C4-2B (cell line): ENCODE measurements around the gene PPP1R12B.
"Not testable (repeated sequence)": the region's sequence is repeated elsewhere in the genome, so short reads cannot be mapped to it uniquely, and the experiment has no call there.

Experiments
- H3K27ac ChIP-seq: fragments of 450-650 bp; 2 replicates; pipeline ENCODE4 v1.5.1; 2017
- ZFX ChIP-seq: fragments of 450-650 bp; IDR thresholded peaks from 2 replicates; pipeline ENCODE4 v1.6.1; 2017
- TF ChIP-seq, protein P1 (sequence below): fragments of 450-650 bp; conservative IDR thresholded peaks from 2 replicates; pipeline ENCODE4 v1.5.1; 2017; ENCODE audit warnings: mild to moderate bottlenecking

PPP1R12B gene

DNA sequence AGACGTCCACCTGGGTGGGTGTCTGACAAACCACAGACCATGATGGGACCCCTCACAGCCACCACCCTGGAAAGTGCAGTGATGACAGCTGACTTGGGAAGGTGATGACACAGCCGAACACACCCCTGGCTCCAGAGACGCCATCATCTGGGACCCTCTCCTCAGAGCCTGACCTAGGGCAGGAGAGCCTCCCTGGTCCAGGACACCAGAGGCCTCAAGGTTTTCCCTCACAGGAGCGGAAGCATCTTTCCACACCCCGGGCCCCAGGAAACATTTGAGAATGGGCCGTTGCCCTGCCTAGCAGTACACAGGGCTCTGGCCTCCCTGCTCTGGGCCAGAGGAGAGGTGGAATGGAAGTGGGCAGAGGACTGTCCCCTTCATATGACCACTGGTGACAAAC lies 282.0 kb downstream of the PPP1R12B start:
- H3K27ac ChIP-seq: no peak overlapping the region
- TF ChIP-seq, protein P1, sequence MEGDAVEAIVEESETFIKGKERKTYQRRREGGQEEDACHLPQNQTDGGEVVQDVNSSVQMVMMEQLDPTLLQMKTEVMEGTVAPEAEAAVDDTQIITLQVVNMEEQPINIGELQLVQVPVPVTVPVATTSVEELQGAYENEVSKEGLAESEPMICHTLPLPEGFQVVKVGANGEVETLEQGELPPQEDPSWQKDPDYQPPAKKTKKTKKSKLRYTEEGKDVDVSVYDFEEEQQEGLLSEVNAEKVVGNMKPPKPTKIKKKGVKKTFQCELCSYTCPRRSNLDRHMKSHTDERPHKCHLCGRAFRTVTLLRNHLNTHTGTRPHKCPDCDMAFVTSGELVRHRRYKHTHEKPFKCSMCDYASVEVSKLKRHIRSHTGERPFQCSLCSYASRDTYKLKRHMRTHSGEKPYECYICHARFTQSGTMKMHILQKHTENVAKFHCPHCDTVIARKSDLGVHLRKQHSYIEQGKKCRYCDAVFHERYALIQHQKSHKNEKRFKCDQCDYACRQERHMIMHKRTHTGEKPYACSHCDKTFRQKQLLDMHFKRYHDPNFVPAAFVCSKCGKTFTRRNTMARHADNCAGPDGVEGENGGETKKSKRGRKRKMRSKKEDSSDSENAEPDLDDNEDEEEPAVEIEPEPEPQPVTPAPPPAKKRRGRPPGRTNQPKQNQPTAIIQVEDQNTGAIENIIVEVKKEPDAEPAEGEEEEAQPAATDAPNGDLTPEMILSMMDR: no peak
- no peak for TF ChIP-seq ZFX

DNA sequence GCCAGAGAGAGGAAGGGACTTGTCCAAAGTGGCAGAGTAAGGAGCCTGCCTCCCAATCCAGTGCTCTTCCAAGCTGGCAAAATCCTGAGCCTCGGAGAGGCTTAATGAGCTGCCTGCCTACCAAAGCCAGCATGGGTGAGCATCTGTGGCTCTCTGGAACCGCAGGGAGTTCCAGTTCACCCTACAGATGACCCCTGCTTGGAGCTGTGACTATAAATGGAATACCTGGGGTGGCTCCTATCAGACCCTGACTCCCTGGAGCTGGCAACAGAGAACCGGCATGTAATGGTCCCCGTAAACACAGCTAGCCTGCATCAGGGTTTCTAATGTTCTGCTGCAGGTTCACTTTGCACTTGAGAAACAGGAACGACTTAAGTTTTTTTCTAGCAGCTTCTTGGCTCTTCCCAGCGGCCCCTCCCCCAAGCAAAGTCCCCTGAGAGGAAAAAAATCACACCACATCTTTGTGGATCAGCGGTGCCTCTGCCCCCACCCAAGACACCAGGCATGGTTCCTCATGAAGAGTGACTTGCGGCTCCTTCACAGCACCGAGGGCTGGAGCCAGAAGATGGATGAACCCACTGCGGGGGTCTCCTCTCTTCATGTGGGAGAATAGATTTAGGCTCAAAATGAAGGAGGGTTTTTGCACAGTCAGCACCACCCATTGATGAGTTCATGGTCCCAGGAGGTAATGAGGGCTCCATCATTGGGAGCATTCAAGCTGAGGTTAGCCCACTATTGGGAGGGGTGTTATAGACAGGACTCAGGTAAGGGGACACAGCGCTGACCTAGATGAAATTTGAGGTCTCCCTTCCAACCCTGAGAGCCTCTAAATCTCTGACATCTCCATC lies 282.8 kb downstream of the PPP1R12B start:
- H3K27ac ChIP-seq: no peak overlapping the region
- TF ChIP-seq, protein P1: no peak
- no peak for TF ChIP-seq ZFX

DNA sequence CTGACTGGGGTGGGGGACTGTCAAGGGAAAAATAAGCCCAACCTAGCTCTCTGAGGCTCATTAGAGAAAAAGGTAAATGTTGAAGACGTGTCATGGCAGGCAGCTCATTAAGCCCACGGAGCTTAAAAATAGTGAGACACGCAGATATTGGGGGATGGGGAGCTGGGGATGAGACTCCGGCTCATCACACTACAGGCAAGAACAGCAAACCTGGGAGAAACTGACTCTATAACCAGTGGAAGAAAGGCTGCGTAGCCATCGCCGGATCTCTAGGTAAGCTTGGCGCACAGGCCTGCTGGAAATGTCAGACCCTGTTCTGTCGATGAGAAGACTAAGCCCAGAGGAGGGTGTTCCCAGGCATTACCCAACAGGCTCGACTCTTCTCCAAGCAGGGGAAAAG lies 283.7 kb downstream of the PPP1R12B start:
- H3K27ac ChIP-seq: no peak overlapping the region
- TF ChIP-seq ZFX: no peak
- TF ChIP-seq, protein P1: no peak

DNA sequence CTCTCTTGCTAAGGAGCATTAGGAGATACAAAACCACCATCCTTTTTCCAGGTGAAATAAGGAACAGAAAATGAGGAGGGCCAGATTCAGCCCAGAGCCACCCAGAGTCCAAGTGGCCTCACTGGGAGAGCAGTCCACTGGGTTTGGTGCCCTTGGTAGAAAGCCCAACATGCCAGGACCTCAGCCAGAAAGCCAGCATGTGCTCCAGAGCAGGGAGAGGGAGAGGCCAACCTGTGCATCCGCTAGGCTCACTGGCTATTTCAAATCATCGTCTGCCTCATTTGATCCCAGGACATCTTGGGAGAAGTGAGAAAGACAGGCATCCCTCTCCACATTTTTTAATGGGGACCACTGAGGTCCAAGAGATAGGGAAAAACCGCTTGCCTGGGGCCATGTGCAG lies 287.7 kb downstream of the PPP1R12B start:
- not testable (repeated sequence) for H3K27ac ChIP-seq

DNA sequence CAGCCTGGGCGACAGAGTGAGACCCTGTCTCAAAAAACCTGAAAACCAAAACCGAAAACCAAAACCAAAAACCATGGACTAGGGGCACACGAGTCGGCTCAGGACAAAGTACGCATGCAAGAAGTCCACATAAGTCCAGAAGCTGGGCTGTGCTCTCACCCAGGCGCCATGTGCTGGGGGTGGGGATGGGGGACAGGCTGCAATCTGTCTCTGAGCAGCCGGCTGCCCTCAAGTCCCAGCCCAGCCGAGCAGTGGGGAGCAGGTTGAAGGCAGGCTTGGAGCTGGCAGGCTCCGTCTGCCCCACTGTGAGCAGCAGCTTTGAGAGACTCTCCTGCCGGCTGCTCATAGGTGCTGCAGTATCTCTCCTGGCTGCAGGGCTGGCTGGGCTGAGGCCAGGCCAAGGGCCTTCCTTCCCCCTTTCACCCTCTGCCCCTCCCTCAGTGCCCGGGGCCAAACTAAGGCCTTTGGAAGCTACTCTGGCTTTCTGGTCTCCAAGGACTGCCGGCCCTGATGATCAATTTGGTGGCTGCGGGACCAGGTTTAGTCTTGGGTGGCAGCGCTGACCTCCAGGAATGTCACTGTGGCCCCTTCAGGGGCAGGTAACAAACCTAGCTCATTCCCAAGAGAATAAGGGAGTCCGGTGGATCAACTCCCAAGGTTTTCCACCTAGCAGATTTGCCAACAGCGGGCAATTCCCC lies 289.0 kb downstream of the PPP1R12B start:
- H3K27ac ChIP-seq: not testable (repeated sequence)

DNA sequence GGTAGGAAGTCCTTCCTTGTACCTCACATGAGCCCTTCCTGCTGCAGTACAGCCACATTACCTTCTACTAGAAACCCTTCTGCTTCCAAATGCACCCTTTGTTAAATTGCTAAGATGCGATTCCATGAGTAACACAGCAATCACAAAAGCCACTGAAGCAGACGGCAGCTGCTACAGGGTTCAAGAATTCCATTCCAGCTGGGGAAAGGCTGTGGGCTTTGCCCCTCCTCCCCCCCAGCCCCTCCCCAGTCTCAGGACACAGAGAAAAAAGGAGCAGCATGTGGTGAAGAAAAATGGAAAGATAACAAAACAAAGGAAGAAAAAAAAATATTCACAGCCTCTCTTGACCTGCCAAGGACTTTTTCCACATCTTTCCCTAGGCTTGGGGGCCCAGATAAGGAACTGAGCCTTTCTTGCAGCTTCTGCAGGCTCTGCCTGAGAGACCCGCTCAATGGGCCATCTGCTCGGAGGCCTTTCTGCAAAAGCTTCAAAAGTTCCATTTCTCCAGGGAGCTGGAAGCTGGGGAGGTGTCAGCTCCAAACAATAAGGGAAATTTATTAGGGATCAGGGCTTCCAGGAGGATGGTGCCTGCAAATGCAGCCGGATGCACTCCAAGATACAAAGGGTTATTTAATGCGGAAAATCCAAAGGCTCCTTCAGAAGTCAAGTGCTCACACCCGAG lies 289.7 kb downstream of the PPP1R12B start:
- no peak overlapping the region for H3K27ac ChIP-seq

DNA sequence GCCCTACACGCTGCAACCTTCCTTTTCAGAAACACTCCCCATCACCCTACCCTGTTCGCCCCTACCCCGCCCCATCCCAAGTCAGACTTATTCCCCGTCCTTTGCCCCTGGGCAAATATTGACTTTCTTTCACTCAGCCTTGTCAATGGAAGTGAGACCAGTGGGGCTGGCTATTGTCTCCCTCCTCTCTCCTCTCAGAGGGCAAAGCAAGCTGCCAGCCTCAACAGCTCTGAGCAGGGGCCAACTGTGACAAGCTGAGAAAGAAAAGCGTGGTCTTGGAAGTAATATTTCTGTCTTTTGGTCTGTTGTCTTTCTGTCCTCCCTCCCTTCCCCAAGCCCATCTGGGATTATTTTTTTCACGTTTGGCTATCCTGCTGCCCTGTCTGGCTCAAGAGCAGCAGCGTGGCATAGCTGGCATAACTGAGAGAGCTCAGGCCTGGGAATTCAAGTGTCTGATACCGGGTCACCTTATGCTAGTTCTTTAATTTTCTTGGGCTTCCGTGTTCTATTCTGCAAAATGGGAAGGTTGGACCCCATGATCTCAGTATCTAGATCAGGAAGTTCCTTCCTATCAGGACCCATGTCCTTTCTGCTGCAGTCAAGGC lies 290.3 kb downstream of the PPP1R12B start:
- not testable (repeated sequence) for H3K27ac ChIP-seq

More for the DNA sequence above, 289.7 kb downstream of the PPP1R12B start:
- TF ChIP-seq, protein P1: no peak

DNA sequence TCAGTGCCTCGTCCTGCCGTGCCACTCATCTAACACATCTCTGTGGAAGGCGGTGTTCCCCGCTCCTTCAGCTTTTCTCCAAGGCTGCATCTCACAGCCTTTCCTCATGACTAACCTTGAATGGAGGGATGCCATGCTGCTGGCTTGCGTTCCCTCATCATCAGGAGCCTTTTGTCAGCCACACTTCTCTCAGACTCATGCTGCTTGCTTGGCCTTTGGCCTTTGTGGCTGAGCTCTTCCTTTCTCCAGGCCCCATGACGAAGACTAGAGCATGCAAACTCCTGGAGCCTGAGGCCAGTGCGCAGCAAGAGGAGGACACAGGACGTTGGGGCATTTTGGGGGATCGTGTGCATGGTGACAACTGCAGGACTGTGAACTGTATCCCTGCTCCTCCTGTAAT lies 291.0 kb downstream of the PPP1R12B start:
- no peak for TF ChIP-seq ZFX
- TF ChIP-seq, protein P1: no peak
- H3K27ac ChIP-seq: no peak overlapping the region
